Measurements from ENCODE around the gene RAE1. TPM values are rescaled to one million over a fixed set of nuclear protein-coding genes. Genes with fewer than 3 reads are reported as not detected.

RAE1 gene
- total RNA-seq, 1 donor from 2014 or later = 17.6 TPM

- Mint-ChIP-seq H3K4me1 (ENCODE audit: low read depth) (no peaks in the 10 kb centered on the region), H3K9me3 (ENCODE audit: low read depth) (no peaks in the 10 kb centered on the region), H3K27me3 (ENCODE audit: low read depth) (no peaks in the 10 kb centered on the region), H3K4me3 (ENCODE audit: unreplicated experiment) (no peak overlapping the region), H3K27ac (ENCODE audit: unreplicated experiment) (no peak overlapping the region), H3K36me3 (ENCODE audit: low read depth) (peaks cover 54% of the 10 kb centered on the region)
- TF ChIP-seq CTCF (IDR thresholded peaks at IDR 0.05) = no peak
- no peak for DNase-seq (ENCODE audit: low spot score)
These were observed 20.3 kb downstream of the RAE1 start for GRCh38 chr20:57371363-57371762.

DNA sequence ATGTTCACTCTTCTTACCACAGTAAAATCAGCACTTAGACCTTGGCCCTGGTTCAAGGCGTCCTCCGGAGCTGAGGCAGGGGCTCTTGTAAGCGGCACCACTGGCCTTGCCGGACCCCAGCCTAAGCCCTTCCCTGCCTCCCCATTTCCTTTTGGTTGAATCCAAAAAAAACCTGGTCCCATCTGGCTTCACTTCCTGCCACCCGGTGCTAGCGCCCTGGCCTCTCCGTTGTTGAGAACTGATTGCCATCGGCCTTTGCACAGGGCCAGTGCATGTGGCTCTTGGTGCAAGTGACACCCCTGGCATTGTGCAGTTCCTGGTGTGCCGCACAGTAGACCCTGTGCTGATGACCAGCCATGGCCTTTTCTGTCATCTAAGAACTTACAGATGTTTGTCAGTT is 21.1 kb downstream of the RAE1 start:
- H3K4me3 Mint-ChIP-seq (ENCODE audit: unreplicated experiment) = no peak overlapping the region
- H3K27me3 Mint-ChIP-seq (ENCODE audit: low read depth) = no peaks in the 10 kb centered on the region
- no peak for TF ChIP-seq CTCF (IDR thresholded peaks at IDR 0.05)
- H3K9me3 Mint-ChIP-seq (ENCODE audit: low read depth) = no peaks in the 10 kb centered on the region
- H3K27ac Mint-ChIP-seq (ENCODE audit: unreplicated experiment) = no peak overlapping the region
- no peak for DNase-seq (ENCODE audit: low spot score)
- H3K4me1 Mint-ChIP-seq (ENCODE audit: low read depth) = no peaks in the 10 kb centered on the region
- peaks cover 52% of the 10 kb centered on the region for H3K36me3 Mint-ChIP-seq (ENCODE audit: low read depth)

DNA sequence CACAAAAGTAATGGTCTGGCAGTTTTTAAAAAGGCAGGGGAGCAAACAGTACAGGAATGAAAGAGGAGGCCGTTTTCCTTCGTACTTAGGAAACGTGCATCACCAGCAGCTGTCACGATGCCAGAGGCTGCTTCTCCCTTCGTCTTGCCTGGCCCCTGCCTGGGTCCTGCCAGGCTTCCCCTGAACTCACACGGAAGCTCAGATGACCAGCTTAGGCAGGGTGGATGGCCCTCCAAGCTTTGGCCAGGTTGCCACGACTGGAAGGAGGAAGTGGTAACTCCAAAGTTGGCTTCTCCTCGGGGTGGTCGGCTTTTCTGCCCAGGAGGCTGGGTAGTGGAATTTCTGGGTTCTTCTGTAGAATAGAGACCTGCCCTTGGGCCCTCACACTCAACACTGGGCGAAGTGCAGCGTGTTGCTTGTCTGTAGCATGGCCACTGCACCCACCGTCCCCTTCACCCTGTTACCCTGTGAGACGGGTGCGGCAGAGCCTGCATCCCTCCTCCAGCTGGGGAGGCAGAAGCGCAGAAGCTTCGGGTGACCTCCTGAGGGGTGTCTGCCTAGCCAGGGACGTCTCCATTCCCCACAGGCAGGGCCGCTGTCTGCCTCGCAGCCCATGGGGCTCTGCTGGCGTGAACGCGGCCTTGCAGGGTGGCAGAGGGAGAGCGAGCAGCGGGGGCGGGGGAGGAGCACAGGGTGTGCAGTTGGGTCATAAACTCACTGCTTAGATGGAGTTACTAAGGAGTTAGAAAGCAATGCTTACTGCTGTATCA is 21.7 kb downstream of the RAE1 start:
- no peaks in the 10 kb centered on the region for H3K4me1 Mint-ChIP-seq (ENCODE audit: low read depth)
- H3K36me3 Mint-ChIP-seq (ENCODE audit: low read depth) = peaks cover 55% of the 10 kb centered on the region
- no peak for TF ChIP-seq CTCF (IDR thresholded peaks at IDR 0.05)
- H3K27me3 Mint-ChIP-seq (ENCODE audit: low read depth) = no peaks in the 10 kb centered on the region
- H3K9me3 Mint-ChIP-seq (ENCODE audit: low read depth) = no peaks in the 10 kb centered on the region
- no peak overlapping the region for H3K27ac Mint-ChIP-seq (ENCODE audit: unreplicated experiment)
- no peak overlapping the region for H3K4me3 Mint-ChIP-seq (ENCODE audit: unreplicated experiment)
- peak; percentile 61 for DNase-seq (ENCODE audit: low spot score)

- peak; percentile 46 for DNase-seq (ENCODE audit: low spot score)
- H3K4me3 Mint-ChIP-seq (ENCODE audit: unreplicated experiment) = no peak overlapping the region
- H3K27ac Mint-ChIP-seq (ENCODE audit: unreplicated experiment) = no peak overlapping the region
- H3K9me3 Mint-ChIP-seq (ENCODE audit: low read depth) = no peaks in the 10 kb centered on the region
- H3K27me3 Mint-ChIP-seq (ENCODE audit: low read depth) = no peaks in the 10 kb centered on the region
- no peak for TF ChIP-seq CTCF (IDR thresholded peaks at IDR 0.05)
- H3K36me3 Mint-ChIP-seq (ENCODE audit: low read depth) = peaks cover 47% of the 10 kb centered on the region
- no peaks in the 10 kb centered on the region for H3K4me1 Mint-ChIP-seq (ENCODE audit: low read depth)
These were observed 23.4 kb downstream of the RAE1 start for GRCh38 chr20:57374343-57374930.

DNA sequence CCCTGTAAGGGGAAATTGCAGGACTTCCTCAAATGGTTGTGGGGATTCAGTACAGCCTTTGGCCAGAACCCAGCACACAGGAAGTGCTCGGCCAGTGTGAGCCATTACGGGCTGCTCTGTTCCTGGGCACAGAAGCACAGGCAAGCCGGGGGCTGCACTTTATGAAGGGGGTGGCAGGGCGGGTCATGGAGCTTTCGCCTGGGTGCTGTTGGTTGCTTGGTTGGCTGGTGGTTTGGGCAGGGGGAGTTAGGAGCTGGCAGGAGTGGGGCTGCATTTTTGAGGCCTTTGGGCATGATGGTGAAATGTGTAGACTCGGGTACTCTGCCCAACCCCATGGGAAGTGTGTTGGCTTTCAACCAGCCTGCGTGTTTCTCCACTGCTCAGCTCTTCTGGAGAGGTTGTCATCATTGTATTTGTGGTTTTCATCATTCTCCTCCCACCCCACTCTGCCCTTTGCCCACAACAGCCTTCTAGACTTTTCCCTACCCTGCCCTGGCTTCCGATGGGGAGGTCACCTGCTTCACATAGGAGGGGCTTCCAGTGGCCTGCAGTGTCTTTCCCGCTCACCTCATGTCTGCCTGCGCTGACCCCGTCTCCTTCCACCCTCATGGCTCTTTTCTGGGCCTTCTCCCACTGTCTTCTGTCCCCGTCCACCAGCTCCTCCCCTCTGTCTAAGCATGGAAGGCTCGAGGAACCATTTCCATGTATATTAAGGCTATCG is 24.0 kb downstream of the RAE1 start:
- Mint-ChIP-seq H3K9me3 (ENCODE audit: low read depth) (no peaks in the 10 kb centered on the region), H3K4me3 (ENCODE audit: unreplicated experiment) (no peak overlapping the region), H3K36me3 (ENCODE audit: low read depth) (peaks cover 40% of the 10 kb centered on the region), H3K27me3 (ENCODE audit: low read depth) (no peaks in the 10 kb centered on the region), H3K27ac (ENCODE audit: unreplicated experiment) (peak overlapping the region; percentile 45), H3K4me1 (ENCODE audit: low read depth) (no peaks in the 10 kb centered on the region)
- no peak for TF ChIP-seq CTCF (IDR thresholded peaks at IDR 0.05)
- peak; percentile 54 for DNase-seq (ENCODE audit: low spot score)

Data from chondrocyte (in vitro differentiated cells).